ENCODE measurements around the gene SHROOM1. TPM values are rescaled to one million over a fixed set of nuclear protein-coding genes. Genes with fewer than 3 reads are reported as not detected.
"Not testable (repeated sequence)": the region's sequence is repeated elsewhere in the genome, so short reads cannot be mapped to it uniquely, and the experiment has no call there.

SHROOM1 gene
- total RNA-seq, 1 experiment from 2014 or later, result 13.5 TPM

GRCh38 chr5:132856011-132856410 is 25.6 kb upstream of the SHROOM1 start:
- TF ChIP-seq POLR2AphosphoS5 (IDR thresholded peaks at IDR 0.05; ENCODE audit: low read depth, low read length) (no peak), TCF7L2 (IDR thresholded peaks at IDR 0.05; ENCODE audit: low read depth, low read length) (no peak), CTCF (IDR thresholded peaks at IDR 0.05) (no peak), SIN3A (IDR thresholded peaks at IDR 0.05; ENCODE audit: borderline replicate concordance, insufficient read depth, low read depth, low read length) (no peak)
- TF ChIP-seq, protein P1, sequence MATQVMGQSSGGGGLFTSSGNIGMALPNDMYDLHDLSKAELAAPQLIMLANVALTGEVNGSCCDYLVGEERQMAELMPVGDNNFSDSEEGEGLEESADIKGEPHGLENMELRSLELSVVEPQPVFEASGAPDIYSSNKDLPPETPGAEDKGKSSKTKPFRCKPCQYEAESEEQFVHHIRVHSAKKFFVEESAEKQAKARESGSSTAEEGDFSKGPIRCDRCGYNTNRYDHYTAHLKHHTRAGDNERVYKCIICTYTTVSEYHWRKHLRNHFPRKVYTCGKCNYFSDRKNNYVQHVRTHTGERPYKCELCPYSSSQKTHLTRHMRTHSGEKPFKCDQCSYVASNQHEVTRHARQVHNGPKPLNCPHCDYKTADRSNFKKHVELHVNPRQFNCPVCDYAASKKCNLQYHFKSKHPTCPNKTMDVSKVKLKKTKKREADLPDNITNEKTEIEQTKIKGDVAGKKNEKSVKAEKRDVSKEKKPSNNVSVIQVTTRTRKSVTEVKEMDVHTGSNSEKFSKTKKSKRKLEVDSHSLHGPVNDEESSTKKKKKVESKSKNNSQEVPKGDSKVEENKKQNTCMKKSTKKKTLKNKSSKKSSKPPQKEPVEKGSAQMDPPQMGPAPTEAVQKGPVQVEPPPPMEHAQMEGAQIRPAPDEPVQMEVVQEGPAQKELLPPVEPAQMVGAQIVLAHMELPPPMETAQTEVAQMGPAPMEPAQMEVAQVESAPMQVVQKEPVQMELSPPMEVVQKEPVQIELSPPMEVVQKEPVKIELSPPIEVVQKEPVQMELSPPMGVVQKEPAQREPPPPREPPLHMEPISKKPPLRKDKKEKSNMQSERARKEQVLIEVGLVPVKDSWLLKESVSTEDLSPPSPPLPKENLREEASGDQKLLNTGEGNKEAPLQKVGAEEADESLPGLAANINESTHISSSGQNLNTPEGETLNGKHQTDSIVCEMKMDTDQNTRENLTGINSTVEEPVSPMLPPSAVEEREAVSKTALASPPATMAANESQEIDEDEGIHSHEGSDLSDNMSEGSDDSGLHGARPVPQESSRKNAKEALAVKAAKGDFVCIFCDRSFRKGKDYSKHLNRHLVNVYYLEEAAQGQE (IDR thresholded peaks at IDR 0.05; ENCODE audit: insufficient read depth in 1 of 2, low read depth in 2 of 2, low read length in 1 of 2), result no peak
- Histone ChIP-seq H3K4me1 (ENCODE audit: control insufficient read depth, insufficient read depth, low read length) (no peaks in the 10 kb centered on the region), H3K36me3 (ENCODE audit: control insufficient read depth, insufficient read depth, low read length) (no peaks in the 10 kb centered on the region), H3K27me3 (ENCODE audit: control insufficient read depth, insufficient read depth, low read length) (no peaks in the 10 kb centered on the region), H3K9me3 (ENCODE audit: control insufficient read depth, insufficient read depth, low read depth, low read length) (no peaks in the 10 kb centered on the region), H3K27ac (ENCODE audit: low read length) (no peak overlapping the region), H3K4me3 (ENCODE audit: low read depth in 2 of 2, low read length in 2 of 2) (no peak overlapping the region)
- DNase-seq (ENCODE audit: low read depth, low spot score) (no peak), ATAC-seq (no peak)
- POLR2A ChIA-PET, result no interaction called here
- intact Hi-C loops (cut with micrococcal nuclease; ENCODE audit: unreplicated experiment) (no loop called here), in situ Hi-C loops (cut with HindIII; ENCODE audit: low pct_unique_long_range_greater_than_20kb, low sequenced_read_pairs) (no loop called here)
- no TSS peak for BruUV-seq (replicated peaks)
- CTCF ChIA-PET, result no interaction called here

- H3K4me1 ChIP-seq (ENCODE audit: control insufficient read depth, insufficient read depth, low read length); ATAC-seq; POLR2A ChIA-PET; H3K9me3 ChIP-seq (ENCODE audit: control insufficient read depth, insufficient read depth, low read depth, low read length); H3K4me3 ChIP-seq (ENCODE audit: low read depth in 2 of 2, low read length in 2 of 2); H3K27me3 ChIP-seq (ENCODE audit: control insufficient read depth, insufficient read depth, low read length); DNase-seq (ENCODE audit: low read depth, low spot score); H3K27ac ChIP-seq (ENCODE audit: low read length); in situ Hi-C loops (cut with HindIII; ENCODE audit: low pct_unique_long_range_greater_than_20kb, low sequenced_read_pairs); H3K36me3 ChIP-seq (ENCODE audit: control insufficient read depth, insufficient read depth, low read length); intact Hi-C loops (cut with micrococcal nuclease; ENCODE audit: unreplicated experiment); BruUV-seq (replicated peaks): not testable (repeated sequence)
- CTCF ChIA-PET, result interaction anchor here (0.6 kb wide), 1 partner anchor 13 kb away, joined by 3 read pairs; no protein-coding TSS in a partner anchor
Observed at GRCh38 chr5:132854992-132855391, 24.5 kb upstream of the SHROOM1 start.

DNA sequence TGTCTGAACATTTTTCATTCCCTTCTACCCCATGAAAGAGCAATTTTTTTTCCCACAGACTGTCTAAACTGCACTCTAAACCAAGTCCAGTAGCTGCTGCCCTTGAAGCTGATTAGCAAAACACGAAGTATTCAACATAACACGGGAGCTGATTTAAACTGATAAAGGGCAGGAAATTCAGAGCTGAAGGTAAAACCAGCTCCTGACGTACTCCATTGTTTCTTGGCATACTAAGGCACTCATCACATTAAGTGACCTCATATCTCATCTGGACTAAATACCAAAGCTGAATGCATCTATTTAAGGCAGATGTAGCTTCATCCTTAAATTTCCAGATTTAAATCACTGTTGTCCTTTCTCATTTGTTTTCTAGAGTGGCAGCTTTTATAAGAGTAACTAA is 23.9 kb upstream of the SHROOM1 start:
- Histone ChIP-seq H3K27me3 (ENCODE audit: control insufficient read depth, insufficient read depth, low read length) (no peaks in the 10 kb centered on the region), H3K4me1 (ENCODE audit: control insufficient read depth, insufficient read depth, low read length) (no peaks in the 10 kb centered on the region), H3K27ac (ENCODE audit: low read length) (no peak overlapping the region), H3K36me3 (ENCODE audit: control insufficient read depth, insufficient read depth, low read length) (no peaks in the 10 kb centered on the region), H3K4me3 (ENCODE audit: low read depth in 2 of 2, low read length in 2 of 2) (no peak overlapping the region), H3K9me3 (ENCODE audit: control insufficient read depth, insufficient read depth, low read depth, low read length) (no peaks in the 10 kb centered on the region)
- ChIA-PET CTCF (interaction anchor here (0.6 kb wide), 1 partner anchor 12 kb away, joined by 3 read pairs; no protein-coding TSS in a partner anchor), POLR2A (no interaction called here)
- ATAC-seq (no peak), DNase-seq (ENCODE audit: low read depth, low spot score) (no peak)
- TF ChIP-seq SIN3A (IDR thresholded peaks at IDR 0.05; ENCODE audit: borderline replicate concordance, insufficient read depth, low read depth, low read length) (no peak), TCF7L2 (IDR thresholded peaks at IDR 0.05; ENCODE audit: low read depth, low read length) (no peak), POLR2AphosphoS5 (IDR thresholded peaks at IDR 0.05; ENCODE audit: low read depth, low read length) (no peak), CTCF (IDR thresholded peaks at IDR 0.05) (no peak)
- TF ChIP-seq, protein P1 (IDR thresholded peaks at IDR 0.05; ENCODE audit: insufficient read depth in 1 of 2, low read depth in 2 of 2, low read length in 1 of 2), result no peak
- intact Hi-C loops (cut with micrococcal nuclease; ENCODE audit: unreplicated experiment), result no loop called here
- in situ Hi-C loops (cut with HindIII; ENCODE audit: low pct_unique_long_range_greater_than_20kb, low sequenced_read_pairs), result no loop called here
- BruUV-seq (replicated peaks), result no TSS peak
